ENCODE measurements around the gene NKTR. TPM values are rescaled to one million over a fixed set of nuclear protein-coding genes. Genes with fewer than 3 reads are reported as not detected.

The NKTR gene
- total RNA-seq, 2 experiments from 2014 or later: 43.9 to 52.9 TPM

- Mint-ChIP-seq H3K9me3 (no peaks in the 10 kb centered on the region), H3K27ac (no peak overlapping the region)
Measured at GRCh38 chr3:42668413-42668760, 67.9 kb downstream of the NKTR start.

DNA sequence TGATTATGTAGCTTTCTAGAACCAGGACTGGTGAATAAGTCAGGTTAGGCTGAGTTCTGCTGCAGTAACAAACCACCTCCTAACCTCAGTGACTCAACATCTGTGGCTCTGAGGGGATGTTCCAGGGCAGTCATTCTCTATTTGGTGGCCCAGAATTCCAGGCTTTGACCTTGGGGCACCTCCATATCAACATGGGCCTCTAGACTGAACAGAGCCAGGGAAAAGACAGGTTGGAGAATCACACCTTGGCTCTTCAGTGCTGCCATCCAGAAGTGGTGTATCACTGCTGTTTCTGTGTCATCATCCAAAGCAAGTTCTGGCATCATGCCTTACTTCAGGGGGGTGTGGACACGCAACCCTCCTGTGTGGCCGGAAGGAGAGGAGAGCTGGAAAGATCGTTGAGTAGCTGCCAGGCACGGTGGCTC is 68.3 kb downstream of the NKTR start:
- Mint-ChIP-seq H3K4me3 (no peak overlapping the region), H3K27ac (no peak overlapping the region), H3K9me3 (no peaks in the 10 kb centered on the region), H3K36me3 (no peaks in the 10 kb centered on the region), H3K4me1 (no peaks in the 10 kb centered on the region), H3K27me3 (no peaks in the 10 kb centered on the region)
- DNase-seq: no peak

More at GRCh38 chr3:42668413-42668760, 67.9 kb downstream of the NKTR start:
- Mint-ChIP-seq H3K4me3 (no peak overlapping the region), H3K36me3 (no peaks in the 10 kb centered on the region), H3K4me1 (no peaks in the 10 kb centered on the region), H3K27me3 (no peaks in the 10 kb centered on the region)
- DNase-seq: no peak

- H3K27me3 Mint-ChIP-seq: no peaks in the 10 kb centered on the region
- H3K27ac Mint-ChIP-seq: no peak overlapping the region
- H3K4me1 Mint-ChIP-seq: no peaks in the 10 kb centered on the region
- H3K4me3 Mint-ChIP-seq: no peak overlapping the region
- no peaks in the 10 kb centered on the region for H3K36me3 Mint-ChIP-seq
- H3K9me3 Mint-ChIP-seq: no peaks in the 10 kb centered on the region
- DNase-seq: no peak
Measured at GRCh38 chr3:42670051-42670576, 69.6 kb downstream of the NKTR start.

DNA sequence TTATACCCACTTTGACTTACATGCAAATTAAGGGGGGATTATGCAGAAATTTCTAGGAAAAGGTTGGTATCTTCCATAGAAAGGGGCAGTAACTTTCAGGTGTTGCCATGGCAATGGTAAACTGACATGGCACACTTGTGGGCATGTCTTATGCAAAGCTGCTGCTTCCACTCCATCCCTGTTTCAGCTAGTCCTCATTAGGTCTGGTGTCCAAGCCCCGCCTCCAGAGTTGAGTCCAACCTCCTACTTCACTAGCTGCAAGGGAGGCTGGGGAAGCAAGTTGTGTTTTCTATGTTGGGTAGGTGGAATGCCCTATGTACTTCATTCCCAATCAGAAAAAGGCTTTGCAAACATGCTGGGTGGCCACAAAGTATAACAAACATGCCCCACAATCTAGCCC is 70.2 kb downstream of the NKTR start:
- no peak for DNase-seq
- Mint-ChIP-seq H3K9me3 (no peaks in the 10 kb centered on the region), H3K27ac (no peak overlapping the region), H3K27me3 (no peaks in the 10 kb centered on the region), H3K4me1 (no peaks in the 10 kb centered on the region), H3K4me3 (no peak overlapping the region), H3K36me3 (no peaks in the 10 kb centered on the region)

GRCh38 chr3:42672515-42672914 is 72.0 kb downstream of the NKTR start:
- DNase-seq: no peak
- Mint-ChIP-seq H3K4me3 (no peak overlapping the region), H3K36me3 (no peaks in the 10 kb centered on the region), H3K9me3 (peaks cover 9% of the 10 kb centered on the region), H3K27ac (no peak overlapping the region), H3K27me3 (no peaks in the 10 kb centered on the region), H3K4me1 (no peaks in the 10 kb centered on the region)

DNA sequence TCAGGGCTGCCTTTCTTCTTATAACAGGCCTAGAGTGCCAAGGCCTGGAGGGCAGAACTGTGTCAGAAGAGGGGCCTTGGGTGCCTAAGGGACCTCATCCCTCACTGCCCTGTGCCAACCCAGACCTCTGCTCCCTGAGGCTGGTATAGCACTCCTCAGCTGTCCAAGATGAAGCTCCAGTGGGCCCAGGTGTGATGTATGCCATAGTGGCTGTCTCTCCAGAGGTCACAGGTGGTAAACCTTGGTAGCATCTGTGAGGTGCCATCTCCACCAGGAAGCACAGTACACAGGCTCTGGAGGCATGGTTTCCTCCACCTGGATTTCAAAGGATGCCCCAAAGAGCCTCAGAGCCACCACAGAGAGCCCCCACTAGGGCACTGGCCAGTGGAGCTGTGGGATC is 72.6 kb downstream of the NKTR start:
- H3K36me3 Mint-ChIP-seq: no peaks in the 10 kb centered on the region

GRCh38 chr3:42674146-42674545 is 73.7 kb downstream of the NKTR start:
- no peaks in the 10 kb centered on the region for H3K27me3 Mint-ChIP-seq
- no peak for DNase-seq
- peaks cover 20% of the 10 kb centered on the region for H3K9me3 Mint-ChIP-seq
- H3K4me1 Mint-ChIP-seq: no peaks in the 10 kb centered on the region
- H3K4me3 Mint-ChIP-seq: no peak overlapping the region
- no peaks in the 10 kb centered on the region for H3K36me3 Mint-ChIP-seq
- H3K27ac Mint-ChIP-seq: no peak overlapping the region

More for the DNA sequence above, 72.6 kb downstream of the NKTR start:
- Mint-ChIP-seq H3K27me3 (no peaks in the 10 kb centered on the region), H3K27ac (no peak overlapping the region), H3K9me3 (peaks cover 12% of the 10 kb centered on the region), H3K4me1 (no peaks in the 10 kb centered on the region), H3K4me3 (no peak overlapping the region)
- DNase-seq: no peak

- no peak for DNase-seq
- no peak overlapping the region for H3K27ac Mint-ChIP-seq
- no peaks in the 10 kb centered on the region for H3K27me3 Mint-ChIP-seq
- no peaks in the 10 kb centered on the region for H3K36me3 Mint-ChIP-seq
- peaks cover 20% of the 10 kb centered on the region for H3K9me3 Mint-ChIP-seq
- no peak overlapping the region for H3K4me3 Mint-ChIP-seq
- H3K4me1 Mint-ChIP-seq: no peaks in the 10 kb centered on the region
Measured at GRCh38 chr3:42675909-42676308, 75.4 kb downstream of the NKTR start.

- DNase-seq: no peak
- Mint-ChIP-seq H3K4me1 (no peaks in the 10 kb centered on the region), H3K27me3 (peaks cover 4% of the 10 kb centered on the region), H3K4me3 (no peak overlapping the region), H3K9me3 (peaks cover 20% of the 10 kb centered on the region), H3K27ac (no peak overlapping the region), H3K36me3 (no peaks in the 10 kb centered on the region)
Measured at GRCh38 chr3:42678447-42678846, 78.0 kb downstream of the NKTR start.

GRCh38 chr3:42680271-42680670 is 79.8 kb downstream of the NKTR start:
- H3K27me3 Mint-ChIP-seq: peaks cover 15% of the 10 kb centered on the region
- H3K4me3 Mint-ChIP-seq: no peak overlapping the region
- DNase-seq: no peak
- H3K4me1 Mint-ChIP-seq: peaks cover 3% of the 10 kb centered on the region
- H3K27ac Mint-ChIP-seq: no peak overlapping the region
- H3K9me3 Mint-ChIP-seq: peaks cover 20% of the 10 kb centered on the region
- no peaks in the 10 kb centered on the region for H3K36me3 Mint-ChIP-seq

DNA sequence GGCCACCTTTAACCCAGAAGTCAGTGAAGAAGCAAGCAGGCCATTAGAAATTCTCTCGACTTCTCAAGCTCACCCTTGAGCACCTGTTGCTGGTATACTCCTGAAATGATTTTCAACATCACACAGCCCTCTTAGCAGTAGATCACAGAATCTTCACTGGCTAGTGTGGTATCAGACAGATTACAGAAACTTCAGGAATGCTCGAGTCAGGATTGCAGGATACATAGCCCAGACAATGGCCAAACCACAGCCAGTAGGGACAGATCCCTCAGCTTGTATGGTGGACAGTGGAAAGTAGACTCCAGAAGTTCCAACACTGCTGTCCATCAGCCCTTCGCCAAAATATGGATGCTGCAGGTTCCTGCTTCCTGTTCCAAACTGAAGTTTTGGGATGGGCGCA is 80.3 kb downstream of the NKTR start:
- Mint-ChIP-seq H3K27ac (no peak overlapping the region), H3K27me3 (peaks cover 18% of the 10 kb centered on the region), H3K4me1 (peaks cover 4% of the 10 kb centered on the region), H3K36me3 (no peaks in the 10 kb centered on the region), H3K9me3 (peaks cover 20% of the 10 kb centered on the region), H3K4me3 (no peak overlapping the region)
- no peak for DNase-seq

- Mint-ChIP-seq H3K4me1 (peaks cover 5% of the 10 kb centered on the region), H3K4me3 (no peak overlapping the region), H3K27ac (no peak overlapping the region), H3K27me3 (peaks cover 25% of the 10 kb centered on the region), H3K36me3 (no peaks in the 10 kb centered on the region), H3K9me3 (peaks cover 13% of the 10 kb centered on the region)
- no peak for DNase-seq
Measured at GRCh38 chr3:42681361-42682038, 81.0 kb downstream of the NKTR start.

DNA sequence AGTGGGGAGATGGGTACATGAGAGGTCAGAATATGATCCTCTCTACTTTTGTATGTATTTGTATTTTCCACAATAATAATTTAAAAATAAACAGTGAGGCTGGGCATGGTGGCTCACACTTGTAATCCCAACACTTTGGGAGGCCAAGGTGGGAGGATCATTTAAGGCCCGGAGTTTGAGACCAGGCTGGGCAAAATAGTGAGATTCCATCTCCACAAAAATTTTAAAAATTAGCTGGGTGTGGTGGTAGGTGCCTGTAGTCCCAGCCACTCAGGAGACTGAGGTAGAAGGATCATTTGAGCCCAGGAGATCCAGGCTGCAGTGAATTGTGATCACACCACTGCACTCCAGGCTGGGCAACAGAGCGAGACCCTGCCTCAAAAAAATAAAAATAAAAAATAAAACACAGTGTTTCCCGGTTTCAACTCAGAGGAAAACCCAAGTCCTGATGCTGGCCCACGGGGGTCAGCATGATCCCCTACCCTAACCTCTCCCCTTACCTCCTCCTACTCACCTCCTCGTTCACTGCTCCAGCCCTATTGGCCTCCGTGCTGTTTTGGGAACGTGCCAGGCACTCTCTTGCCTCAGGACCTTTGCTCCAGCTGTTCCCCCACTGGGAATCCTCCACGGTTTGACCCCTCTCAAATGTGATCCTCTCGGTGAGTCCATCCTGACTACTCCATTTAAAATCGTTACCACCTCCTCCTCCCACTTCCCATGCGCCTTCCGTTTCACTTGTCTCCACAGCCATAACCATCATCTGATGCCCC is 82.0 kb downstream of the NKTR start:
- Mint-ChIP-seq H3K27ac (no peak overlapping the region), H3K9me3 (peaks cover 12% of the 10 kb centered on the region), H3K4me3 (no peak overlapping the region), H3K36me3 (no peaks in the 10 kb centered on the region), H3K27me3 (peaks cover 27% of the 10 kb centered on the region), H3K4me1 (peaks cover 5% of the 10 kb centered on the region)
- DNase-seq: no peak

- Mint-ChIP-seq H3K27me3 (peaks cover 27% of the 10 kb centered on the region), H3K27ac (no peak overlapping the region), H3K4me3 (no peak overlapping the region), H3K9me3 (peaks cover 1% of the 10 kb centered on the region), H3K4me1 (peaks cover 5% of the 10 kb centered on the region), H3K36me3 (no peaks in the 10 kb centered on the region)
- no peak for DNase-seq
Measured at GRCh38 chr3:42683875-42684598, 83.6 kb downstream of the NKTR start.

DNA sequence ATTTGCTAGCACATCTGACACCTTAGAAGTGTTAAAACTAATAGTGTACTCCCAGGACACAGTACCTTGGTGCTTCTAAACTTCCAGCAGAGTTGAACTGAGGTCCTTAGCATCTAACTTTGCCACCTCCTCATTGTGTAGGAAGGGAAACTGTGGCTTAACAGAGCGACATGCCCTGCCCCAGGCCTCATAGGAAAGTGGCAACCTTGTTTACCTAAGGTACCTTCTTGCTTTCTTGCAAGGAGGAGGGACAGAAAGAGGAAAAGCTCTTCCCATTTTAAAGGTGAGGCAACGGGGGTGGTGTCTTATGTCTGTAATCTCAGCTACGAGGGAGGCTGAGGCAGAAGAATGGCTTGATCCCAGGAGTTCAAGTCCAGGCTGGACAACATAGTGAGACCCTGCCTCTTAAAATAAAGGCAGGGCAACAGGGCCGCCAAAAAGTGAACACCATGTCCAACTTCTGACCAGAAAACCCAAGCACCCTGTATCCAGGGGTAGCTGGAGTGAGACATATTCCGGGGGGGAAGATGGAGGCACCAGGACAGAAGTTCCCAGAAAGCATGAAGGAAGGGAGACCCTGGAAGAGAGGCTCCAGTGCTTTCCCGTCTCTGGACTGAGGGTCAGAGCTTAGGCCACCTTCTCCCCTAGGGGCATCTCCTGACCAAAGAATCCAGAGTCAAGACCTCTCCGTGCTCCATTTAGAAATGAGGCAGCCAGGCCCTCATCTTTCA is 84.3 kb downstream of the NKTR start:
- H3K9me3 Mint-ChIP-seq: no peaks in the 10 kb centered on the region

More for the DNA sequence above, 84.3 kb downstream of the NKTR start:
- peaks cover 27% of the 10 kb centered on the region for H3K27me3 Mint-ChIP-seq
- H3K4me3 Mint-ChIP-seq: no peak overlapping the region
- DNase-seq: no peak
- peaks cover 5% of the 10 kb centered on the region for H3K4me1 Mint-ChIP-seq
- H3K27ac Mint-ChIP-seq: no peak overlapping the region
- H3K36me3 Mint-ChIP-seq: no peaks in the 10 kb centered on the region

Data from activated naive CD8-positive, alpha-beta T cell treated with anti-CD3 and anti-CD28 coated beads for 36 hours (primary cell).